GM12801 (cell line): ENCODE data around the gene TNFRSF14.

Experiments
- TF ChIP-seq, protein P1 (sequence below): IDR thresholded peaks from one replicate; pipeline ENCODE4 v1.5.1; 2011; ENCODE audit warnings: control low read depth; ENCODE audit not compliant: insufficient read length; ENCODE audit errors: extremely low read depth

TNFRSF14 gene

DNA sequence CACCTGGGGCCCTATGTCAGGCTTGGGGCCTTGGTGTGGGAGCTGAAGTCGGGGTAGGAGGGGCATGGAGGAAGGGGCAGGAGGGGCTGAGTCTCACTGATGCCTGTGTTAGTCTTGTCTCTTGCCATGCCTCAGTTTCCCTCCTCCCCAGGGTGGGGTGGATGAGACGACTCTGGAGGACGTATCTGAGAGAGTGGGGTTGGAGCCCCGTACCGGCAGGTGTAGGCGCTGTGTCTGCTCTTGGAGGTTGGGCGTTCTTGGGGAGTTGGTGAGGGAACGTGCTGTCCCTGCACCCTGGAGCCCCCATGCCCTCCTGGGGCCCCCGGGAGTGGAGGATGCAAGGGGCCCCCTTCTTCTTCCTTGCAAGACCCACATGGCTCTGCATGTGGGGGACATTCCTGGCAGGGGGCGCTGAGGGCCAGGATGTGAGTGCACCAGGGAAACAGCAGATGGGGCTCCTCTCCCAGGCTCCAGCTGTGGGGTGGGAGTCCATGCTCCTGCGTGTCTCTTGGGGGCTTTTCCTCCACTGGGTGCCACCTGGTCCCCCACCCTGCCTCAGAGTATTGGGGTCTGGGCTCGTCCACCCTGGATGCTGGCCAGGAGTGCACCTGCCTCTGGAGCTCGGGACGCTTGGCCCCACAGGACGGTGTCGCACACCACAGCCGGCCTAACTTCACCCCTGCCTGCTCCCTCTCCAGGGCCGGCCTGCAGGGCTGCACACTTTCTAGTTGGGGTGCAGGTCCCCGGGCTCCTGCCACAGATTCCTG is 1.4 kb upstream of the TNFRSF14 start:
- TF ChIP-seq, protein P1, sequence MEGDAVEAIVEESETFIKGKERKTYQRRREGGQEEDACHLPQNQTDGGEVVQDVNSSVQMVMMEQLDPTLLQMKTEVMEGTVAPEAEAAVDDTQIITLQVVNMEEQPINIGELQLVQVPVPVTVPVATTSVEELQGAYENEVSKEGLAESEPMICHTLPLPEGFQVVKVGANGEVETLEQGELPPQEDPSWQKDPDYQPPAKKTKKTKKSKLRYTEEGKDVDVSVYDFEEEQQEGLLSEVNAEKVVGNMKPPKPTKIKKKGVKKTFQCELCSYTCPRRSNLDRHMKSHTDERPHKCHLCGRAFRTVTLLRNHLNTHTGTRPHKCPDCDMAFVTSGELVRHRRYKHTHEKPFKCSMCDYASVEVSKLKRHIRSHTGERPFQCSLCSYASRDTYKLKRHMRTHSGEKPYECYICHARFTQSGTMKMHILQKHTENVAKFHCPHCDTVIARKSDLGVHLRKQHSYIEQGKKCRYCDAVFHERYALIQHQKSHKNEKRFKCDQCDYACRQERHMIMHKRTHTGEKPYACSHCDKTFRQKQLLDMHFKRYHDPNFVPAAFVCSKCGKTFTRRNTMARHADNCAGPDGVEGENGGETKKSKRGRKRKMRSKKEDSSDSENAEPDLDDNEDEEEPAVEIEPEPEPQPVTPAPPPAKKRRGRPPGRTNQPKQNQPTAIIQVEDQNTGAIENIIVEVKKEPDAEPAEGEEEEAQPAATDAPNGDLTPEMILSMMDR = no peak

DNA sequence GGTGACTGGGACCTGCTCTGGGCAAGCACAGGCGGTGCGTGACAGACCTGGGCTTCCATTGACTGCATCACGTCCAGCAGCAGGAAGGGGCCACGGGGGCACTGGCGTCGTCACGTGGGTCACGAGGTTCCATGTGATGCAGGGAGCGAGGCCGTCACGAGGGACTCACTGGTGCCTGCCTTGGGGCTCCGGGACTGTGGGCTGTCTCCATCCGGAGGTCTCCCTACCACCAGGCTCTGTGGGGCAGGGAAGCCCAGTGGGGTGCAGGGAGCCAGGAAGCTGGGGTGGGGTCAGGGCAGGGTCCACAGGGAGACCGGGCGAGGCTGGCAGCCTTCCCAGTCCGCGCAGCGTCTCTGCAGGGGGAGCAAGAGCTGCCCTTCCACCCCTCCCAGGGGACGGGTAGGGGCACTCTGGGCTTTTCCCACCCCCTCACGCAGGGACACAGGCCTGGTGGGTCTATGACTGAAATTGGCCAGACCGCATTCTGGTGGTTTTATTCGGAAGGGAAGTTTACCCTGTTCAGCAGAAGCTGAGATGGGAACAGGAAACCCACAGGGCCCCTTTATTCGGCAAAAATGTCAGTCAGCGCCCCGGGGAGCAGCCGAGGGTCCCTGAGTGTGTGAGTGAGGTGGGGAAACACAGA is 416 bp upstream of the TNFRSF14 start:
- TF ChIP-seq, protein P1 = no peak

DNA sequence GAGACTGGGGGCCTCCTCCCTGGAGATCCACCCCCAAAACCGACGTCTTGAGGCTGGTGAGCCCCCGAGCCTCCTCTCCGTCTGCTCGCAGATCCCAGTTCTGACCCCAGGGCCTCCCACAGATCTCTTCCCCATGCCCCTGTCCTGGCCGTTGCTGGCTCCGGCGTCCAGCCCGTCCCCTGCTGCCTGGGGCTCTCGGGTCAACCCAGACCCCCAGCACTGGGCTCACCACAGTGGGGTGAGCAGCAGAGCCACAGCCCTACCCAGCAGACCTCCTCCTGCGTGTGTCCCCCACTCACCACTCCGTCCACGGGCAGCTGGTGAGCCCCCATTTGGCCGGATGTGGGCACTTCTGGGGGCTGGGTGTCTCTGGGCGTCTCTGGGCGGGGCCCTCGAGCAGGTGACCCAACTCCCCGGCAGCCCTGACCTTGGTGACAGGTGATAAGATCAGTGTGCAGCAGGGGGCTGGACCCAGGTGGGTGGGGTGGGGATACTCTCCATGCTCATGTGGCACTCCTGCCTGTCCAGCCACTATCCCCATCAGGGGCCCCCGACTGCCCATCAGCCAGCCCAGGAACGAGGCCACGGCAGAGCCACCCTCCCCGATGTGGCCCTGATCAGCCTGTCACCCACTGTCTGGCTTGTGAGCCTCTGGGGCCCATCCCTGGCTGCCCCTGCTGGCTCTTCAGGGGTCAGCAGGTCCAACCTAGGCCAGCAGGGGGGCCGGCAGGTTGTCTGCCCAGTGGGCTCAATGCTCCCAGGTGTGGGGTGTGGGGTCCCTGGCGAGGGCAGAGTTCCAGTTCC is 709 bp downstream of the TNFRSF14 start:
- TF ChIP-seq, protein P1 = no peak

DNA sequence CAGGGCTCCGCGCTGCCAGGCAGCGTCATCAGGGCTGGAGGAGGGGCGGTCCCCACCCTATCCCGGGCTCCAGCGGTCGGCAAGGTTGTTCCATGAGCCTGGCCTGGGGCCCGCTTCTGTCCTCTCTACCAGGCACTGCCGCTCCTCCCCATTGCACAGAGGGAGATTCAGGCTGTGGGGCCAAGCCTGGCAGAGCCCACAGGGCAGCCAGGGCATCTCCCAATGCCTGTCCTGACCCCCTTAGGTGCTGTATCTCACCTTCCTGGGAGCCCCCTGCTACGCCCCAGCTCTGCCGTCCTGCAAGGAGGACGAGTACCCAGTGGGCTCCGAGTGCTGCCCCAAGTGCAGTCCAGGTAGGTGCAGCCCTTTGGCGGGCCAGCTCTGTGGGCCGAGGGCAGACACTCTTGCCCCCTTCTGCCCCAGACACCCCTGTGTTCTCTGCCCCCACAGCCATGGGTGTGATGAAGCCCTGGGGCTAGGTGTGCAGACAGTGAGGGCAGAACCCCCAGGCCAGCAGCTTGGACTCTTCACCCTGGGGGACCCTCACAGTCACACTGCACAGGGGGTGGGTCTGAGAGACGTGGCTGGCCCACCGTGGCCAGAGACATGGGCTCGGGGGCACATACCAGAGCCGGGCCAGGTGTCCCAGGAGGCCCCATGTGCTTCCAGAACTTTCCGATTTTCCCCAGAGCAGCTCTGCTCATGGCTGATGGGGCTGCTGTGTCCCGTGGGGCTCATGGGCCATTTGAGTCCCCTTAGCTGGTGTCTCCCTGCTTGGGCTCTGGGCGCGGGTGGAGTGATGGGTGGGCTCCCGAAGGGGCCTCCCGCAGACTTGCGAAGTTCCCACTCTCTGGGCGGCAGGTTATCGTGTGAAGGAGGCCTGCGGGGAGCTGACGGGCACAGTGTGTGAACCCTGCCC is 1.6 kb downstream of the TNFRSF14 start:
- TF ChIP-seq, protein P1 = no peak

DNA sequence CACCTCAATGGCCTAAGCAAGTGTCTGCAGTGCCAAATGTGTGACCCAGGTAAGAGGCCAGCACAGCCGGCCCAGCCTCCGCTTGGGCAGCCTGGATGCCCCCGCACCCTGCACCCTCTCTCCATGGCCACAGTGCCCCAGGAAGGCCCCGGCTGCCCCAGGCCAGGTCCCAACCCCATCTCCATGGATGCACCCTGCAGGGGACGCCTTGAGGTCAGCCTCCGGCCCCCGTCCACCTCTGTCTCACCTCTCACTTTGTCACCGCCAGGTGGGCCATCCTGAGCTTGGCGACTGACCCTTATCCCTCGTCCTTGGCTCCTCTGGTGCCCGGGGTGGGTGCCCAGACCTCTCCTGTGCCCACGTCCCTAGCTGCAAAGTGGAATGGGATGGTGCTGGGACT is 2.2 kb downstream of the TNFRSF14 start:
- TF ChIP-seq, protein P1 = no peak

DNA sequence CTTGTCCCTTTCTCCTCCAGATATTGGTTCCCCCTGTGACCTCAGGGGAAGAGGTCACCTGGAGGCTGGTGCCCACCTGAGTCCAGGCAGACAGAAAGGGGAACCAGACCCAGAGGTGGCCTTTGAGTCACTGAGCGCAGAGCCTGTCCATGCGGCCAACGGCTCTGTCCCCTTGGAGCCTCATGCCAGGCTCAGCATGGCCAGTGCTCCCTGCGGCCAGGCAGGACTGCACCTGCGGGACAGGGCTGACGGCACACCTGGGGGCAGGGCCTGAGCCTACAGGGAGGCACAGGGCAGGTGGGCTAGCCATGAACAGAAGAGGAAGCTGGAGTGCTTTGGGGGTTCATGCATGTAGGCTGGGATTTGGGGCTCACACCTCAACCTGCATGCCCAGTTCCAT is 2.7 kb downstream of the TNFRSF14 start:
- TF ChIP-seq, protein P1 = no peak
